RKO (cell line): ENCODE measurements around the gene PHYH.
A peak's percentile ranks its signal among the peaks of the same experiment; 100 is the strongest.
"Not testable (repeated sequence)": the region's sequence is repeated elsewhere in the genome, so short reads cannot be mapped to it uniquely, and the experiment has no call there.

Experiments used
- DNase-seq: peaks from one replicate; pipeline ENCODE4 v3.0.0-alpha.2; 2016; ENCODE audit warnings: low spot score

Gene PHYH

DNA sequence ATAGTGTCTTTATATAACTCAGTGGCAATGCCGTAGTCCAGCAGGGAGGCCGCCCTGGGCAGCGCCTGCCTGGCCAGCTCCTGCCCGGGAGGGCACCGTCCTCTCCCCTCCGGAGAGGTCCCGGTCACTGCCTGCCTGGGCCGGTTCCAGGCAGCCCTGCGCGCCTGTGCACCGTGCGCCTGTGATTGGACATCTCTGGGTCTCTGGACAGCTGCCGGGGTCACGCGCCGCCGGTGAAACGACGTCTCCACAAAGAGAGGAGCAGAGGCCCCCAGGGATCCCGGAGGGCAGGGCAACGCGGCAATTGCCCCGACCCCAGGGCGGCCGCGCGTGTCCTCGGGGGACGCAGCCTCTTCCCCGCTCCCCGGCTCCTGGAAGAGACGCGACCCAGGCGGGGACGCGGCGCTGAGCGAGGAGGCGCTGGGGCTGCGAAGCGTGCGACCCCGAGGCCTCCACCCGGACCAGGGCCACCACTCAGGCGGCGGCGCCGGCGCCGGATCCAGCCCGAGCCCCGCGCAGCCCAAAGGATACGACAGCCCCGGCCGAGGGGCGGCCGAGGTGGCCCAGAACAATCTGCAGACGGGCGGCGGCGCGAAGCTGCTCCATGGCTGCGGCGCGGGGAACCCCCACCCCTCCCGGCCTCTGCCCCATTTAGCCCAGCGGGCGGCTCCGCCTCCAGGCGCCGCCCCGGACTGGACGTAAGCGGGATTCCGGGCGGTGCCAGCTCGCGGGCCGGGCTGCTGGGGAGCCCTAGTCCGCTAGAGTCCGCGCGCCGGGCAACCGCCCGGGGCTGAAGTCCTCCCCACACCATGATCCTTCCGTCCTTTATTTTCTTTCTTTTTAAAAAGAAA, at the start of gene PHYH:
Gene PHYH (minus strand): TSS at position 628 of the 851 bp plus-strand sequence. CDS start 22 bp downstream, at position 606.
- DNase-seq, result peak; percentile 94

GRCh38 chr10:13348216-13349017, 48.6 kb upstream of the PHYH start, which contains the start of gene SEPHS1:
Gene SEPHS1, minus strand, starts transcription at chr10:13348293. Its CDS starts 3,343 bp downstream, at chr10:13344950.
- peak; percentile 85 for DNase-seq

DNA sequence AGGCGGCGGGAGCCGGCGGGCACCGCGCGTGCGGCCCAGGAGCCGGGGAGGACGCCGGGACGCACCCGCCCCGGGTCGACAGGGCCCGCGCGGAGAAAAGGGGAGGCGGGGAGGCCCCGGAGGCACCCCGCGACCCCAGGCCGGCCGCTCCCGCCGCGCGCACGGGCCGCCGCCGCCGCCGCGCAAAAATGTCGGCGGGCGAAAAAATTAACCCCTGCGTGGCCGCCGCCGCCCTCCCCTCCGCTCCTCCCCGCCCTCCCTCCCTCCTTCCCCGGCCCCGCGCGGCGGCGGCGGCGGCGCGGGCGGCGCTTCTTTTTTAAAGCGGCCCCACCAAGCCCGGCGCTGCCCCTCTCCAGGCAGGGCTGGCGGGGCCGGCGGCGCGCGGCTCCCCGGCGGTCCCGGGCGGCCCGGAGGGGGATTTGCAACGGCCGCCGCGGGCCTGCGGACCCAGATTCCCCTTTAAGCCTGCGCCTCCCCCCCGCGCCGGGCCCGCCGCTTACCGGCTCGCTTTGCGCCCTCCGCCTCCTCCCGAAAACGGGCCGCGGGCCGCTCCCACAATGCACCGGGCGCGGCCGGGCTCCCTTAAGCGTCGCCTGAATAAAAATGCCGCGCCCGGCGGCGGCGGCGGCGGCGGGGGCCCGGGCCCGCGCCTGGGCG, 47.8 kb upstream of the PHYH start:
- DNase-seq, result peak; percentile 82

DNA sequence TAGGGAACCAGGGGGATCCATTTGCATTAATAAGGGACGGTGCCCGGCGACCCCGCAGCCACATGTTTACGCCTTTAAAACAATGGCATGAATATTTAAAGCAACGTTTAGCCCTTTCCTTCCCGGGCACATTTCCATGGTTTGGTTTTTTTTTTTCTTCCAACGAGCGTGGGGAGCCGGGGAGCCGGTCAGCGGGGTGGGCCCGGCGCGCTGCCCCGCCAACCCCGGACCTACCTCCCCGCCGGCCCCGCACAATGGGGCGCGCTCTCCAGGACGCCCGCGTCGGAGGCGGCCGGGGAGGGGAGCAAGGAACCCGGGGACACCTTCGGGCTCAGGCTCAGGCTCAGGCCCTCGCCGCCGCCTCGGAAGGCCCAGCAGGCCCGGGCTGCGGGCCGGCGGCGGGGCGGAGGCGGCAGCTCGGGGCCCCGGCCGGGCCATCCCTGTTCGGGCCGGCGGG, 47.2 kb upstream of the PHYH start:
- DNase-seq, result peak; percentile 32

DNA sequence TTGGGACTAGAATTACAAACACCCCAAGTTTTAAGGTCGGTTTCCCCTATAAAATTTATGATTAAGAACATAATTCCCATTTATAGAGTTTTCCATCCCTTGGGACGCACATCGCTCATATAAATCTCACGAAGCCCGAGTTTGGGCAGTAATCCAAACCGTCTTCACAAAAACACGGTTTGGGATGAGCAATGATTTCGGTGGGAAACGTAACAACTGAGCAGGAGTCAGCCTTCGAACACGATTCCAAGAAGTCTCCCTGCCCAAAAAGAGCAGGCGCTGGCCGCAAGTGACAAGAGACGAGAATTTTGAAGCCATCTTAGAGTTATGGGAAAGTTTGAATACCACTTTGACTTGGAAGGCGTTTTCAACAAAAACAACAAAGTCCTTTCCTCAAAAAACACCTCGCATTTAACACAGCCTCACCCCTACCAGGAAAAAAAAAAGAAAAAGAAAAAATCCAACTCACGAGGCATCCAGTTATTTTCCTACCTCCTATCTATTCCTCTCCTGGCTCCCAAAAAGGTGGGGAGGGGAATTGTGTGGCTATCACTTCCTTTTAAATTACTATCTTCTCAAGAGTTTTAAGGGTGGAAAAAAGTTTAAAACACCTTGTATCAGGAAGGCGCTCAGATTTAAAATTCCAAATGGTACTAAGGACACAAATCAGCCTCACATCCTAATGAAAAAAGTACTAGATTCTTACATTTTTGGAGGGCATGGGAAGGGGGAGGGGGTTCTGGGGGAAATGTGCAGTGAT, 46.6 kb upstream of the PHYH start:
- DNase-seq, result peak; percentile 77

GRCh38 chr10:13340626-13341376, 40.9 kb upstream of the PHYH start:
- no peak for DNase-seq

- DNase-seq, result no peak
These were observed 40.2 kb upstream of the PHYH start for GRCh38 chr10:13340068-13340467.

GRCh38 chr10:13338390-13339110, 38.7 kb upstream of the PHYH start:
- DNase-seq, result no peak

DNA sequence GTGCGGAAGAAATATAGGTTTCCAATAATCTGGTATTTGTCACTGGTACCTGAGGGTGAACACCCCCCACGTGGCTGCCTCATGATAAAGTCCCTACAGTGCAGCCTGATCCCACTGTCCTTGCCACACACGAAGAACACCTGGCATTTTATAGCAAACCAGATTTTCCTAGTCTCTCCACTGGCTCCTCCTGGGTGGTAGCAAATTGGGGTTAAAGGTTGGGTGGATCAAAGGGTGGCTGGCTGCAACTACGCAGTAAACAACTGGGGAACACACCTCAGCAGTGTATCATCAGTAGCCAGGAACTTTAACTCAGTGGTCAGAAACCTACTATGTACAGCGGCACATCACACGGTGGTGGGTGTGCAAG, 37.9 kb upstream of the PHYH start:
- no peak for DNase-seq

DNA sequence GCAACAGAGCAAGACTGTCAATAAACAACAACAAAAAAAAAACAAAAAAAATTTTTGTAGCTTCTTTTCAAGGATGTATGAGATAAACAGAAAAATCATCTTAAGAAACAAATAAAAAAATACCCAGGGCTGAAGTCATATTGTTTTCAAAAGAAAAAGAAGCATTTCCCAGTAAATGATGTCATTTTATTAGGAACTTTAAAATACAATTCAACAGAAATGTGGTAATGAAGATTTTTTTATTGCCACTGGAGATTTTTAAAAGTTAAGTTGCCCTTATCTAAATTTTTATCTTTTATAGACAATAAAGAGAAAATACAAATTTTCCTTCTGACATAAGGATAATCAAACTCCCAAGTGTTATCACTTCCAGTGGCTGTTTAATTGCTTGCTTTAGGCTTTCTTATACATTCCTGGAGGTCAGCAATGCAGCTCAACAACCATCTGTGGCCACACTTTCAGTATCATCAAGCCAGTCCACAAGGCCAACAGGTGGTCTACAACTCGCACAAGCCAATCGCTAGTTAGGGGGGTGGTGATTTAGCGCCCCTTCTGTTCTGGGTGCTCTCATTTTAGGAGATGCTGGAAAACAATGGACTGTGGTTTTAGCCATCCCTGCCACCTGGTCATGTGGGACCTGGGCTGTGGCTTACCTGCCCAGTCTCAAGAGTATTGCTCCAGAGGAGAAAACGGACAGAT, 37.4 kb upstream of the PHYH start:
- no peak for DNase-seq

DNA sequence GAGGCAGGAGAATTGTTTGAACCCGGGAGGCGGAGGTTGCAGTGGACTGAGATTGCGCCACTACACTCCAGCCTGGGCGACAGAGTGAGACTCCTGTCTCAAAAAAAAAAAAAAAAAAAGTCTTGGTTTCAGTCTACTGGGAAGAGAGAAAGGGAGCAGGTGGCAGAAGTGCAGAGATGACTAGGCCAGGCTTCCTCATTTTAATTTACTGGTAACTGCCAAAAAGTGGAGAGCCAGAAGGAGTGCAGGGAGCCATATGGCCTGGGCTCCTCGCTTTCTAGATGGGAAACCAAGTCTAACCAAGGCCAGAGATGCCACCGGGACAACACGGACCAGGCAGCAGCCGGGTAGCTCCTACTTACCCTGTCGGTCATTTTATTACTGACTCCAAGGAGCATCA, 36.0 kb upstream of the PHYH start:
- no peak for DNase-seq

DNA sequence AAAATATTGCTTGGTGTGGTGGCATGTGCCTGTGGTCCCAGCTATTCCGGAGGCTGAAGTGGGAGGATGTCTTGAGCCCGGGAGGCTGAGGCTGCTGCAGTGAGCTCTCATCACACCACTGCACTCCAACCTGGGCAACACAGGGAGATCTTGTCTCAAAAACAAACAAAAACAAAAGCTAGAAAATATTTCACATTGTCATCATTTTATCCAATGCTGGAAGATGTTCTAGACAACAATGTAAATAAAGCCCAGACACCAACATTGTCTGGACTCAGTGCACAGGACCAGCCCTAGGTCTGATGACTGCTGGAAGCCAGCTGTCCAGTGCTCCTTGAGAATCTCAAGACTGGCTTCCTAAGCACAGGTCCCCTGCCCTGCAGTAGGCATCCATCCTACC, 34.7 kb upstream of the PHYH start:
- DNase-seq, result no peak

GRCh38 chr10:13331646-13332045, 31.8 kb upstream of the PHYH start:
- no peak for DNase-seq

DNA sequence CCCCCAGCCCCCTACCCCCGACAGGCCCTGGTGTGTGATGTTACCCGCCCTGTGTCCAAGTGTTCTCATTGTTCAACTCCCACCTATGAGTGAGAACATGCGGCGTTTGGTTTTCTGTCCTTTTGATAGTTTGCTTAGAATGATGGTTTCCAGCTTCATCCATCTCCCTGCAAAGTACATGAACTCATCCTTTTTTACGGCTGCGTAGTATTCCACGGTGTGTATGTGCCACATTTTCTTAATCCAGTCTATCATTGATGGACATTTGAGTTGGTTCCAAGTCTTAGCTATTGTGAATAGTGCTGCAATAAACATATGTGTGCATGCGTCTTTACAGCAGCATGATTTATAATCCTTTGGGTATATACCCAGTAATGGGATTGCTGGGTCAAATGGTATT, 31.1 kb upstream of the PHYH start:
- DNase-seq, result not testable (repeated sequence)

DNA sequence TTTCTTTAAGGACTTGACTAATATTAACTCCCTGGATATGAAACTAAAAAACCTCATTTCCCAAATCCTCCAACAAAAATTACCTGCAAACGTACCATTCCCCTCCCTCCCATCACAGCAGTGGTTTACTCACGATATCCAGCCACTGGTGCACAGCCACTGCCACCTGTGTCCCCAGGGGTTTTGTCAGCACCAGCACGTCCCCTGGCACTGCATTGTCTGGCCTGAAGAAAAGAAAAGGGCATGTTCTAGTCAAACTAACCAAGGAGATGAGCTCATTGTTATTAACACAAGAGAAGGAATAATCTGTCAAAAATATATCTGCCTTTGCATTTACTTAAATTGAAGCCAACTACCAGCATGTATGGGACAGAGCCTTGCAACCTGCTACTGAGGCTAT, 29.7 kb upstream of the PHYH start:
- DNase-seq, result no peak

GRCh38 chr10:13328613-13329012, 28.7 kb upstream of the PHYH start:
- DNase-seq, result no peak

- DNase-seq, result no peak
These were observed 28.3 kb upstream of the PHYH start for GRCh38 chr10:13328126-13328525.

DNA sequence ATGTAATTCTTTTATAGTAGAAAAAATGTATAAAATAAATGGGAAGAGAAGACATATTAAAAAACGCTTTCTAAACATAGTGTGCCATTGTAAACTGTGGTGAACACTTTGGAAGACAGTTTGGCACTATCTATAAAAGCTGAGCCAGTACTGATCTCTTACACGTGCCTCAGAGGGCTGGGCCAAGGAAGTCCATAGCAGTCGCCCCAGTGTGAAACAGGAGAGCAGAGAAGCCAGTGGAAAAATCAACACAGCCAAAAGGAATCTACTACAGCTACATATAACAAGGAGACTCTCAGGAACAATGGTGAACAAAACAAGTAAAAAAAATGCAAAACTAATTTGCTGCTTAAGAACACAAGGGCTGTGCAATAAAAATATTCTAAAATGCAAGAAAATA, 27.7 kb upstream of the PHYH start:
- no peak for DNase-seq

DNA sequence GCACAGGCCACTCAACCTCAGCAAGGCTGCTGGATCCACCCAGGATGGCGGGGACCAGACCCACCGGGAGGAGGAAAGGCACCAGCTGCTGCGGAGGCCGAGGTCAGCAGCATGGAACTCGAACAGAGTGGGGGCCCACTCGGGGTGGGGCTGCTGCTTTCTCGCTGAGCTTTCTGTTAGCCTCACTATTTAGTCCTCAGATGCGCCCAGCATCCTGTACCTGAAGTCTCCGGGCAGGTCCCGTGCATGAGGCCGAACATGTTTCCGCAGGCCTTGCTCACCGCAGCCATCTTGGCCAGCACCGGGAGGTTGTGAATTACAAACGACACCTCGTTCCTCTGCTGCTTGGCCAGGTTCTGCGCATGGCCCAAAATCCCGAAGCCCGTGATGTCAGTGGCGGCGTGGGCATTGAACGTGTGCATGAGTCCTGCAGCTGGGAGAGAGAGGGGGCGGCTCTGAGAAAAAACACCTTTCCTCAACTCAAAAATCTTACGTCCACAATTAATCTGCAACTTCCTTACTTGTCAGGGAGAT, 22.8 kb upstream of the PHYH start:
- no peak for DNase-seq
